SK-N-SH (cell line): ENCODE measurements around the gene OAF. TPM values are rescaled to one million over a fixed set of nuclear protein-coding genes. Genes with fewer than 3 reads are reported as not detected.

Experiments used
- CTCF ChIA-PET: fragments of 300-600, 350-600 bp; formaldehyde crosslinking; extraction: SDS; loops from one replicate; lab custom pipeline; 2021; lab: Yijun Ruan, JAX
- POLR2A ChIA-PET: fragments of 350-600 bp; sonication (Branson Sonifier 250); formaldehyde crosslinking; extraction: SDS; loops from one replicate; lab custom pipeline; 2020; ENCODE audit warnings: antibody characterized with exemption, inconsistent platforms; lab: Yijun Ruan, JAX
- DNase-seq: peaks from one replicate; pipeline ENCODE4 v3.0.0; 2012
- H2AFZ ChIP-seq: fragments of 200-600 bp; sonication (generic); 2 replicates; pipeline ENCODE4 v1.8.1; 2016; ENCODE audit warnings: antibody characterized with exemption, mild to moderate bottlenecking, low read depth
- H3F3A ChIP-seq: fragments of 200-600 bp; sonication (generic); replicated peaks from 2 replicates; pipeline ENCODE3; 2016; ENCODE audit warnings: antibody characterized with exemption, mild to moderate bottlenecking; ENCODE audit not compliant: insufficient read depth
- H3K27ac ChIP-seq, 2 experiments: fragments of 200-500 bp in 1 of 2; fragments of 200-600 bp in 1 of 2; sonication (Bioruptor generic) in 1 of 2; sonication (generic), shearing (Covaris generic) in 1 of 2; 2 replicates each; pipeline versions ENCODE4 v1.5.1 to v1.6.1; 2014 to 2016; ENCODE audit warnings: low read depth in 2 of 2, inconsistent platforms in 1 of 2, low read length in 1 of 2, mild to moderate bottlenecking in 1 of 2, mixed read lengths in 1 of 2
- H3K27me3 ChIP-seq: fragments of 200-600 bp; sonication (generic), shearing (Covaris generic); 2 replicates; pipeline ENCODE4 v1.6.1; 2016; ENCODE audit warnings: mixed run types; ENCODE audit not compliant: insufficient read depth
- H3K36me3 ChIP-seq, 2 experiments: fragments of 200-500 bp in 1 of 2; fragments of 200-600 bp in 1 of 2; sonication (Bioruptor generic) in 1 of 2; sonication (generic) in 1 of 2; replicated peaks in 1 of 2; 2 replicates each; pipeline versions ENCODE3 to v1.5.1; 2014 to 2016; ENCODE audit warnings: low read length in 1 of 2, mild to moderate bottlenecking in 1 of 2; ENCODE audit not compliant: insufficient read depth in 2 of 2, control insufficient read depth in 1 of 2
- H3K4me1 ChIP-seq, 2 experiments: fragments of 200-500 bp in 1 of 2; fragments of 200-600 bp in 1 of 2; sonication (Bioruptor generic) in 1 of 2; sonication (generic), shearing (Covaris generic) in 1 of 2; 2 replicates each; pipeline versions ENCODE4 v1.5.1 to v1.6.1; 2014 to 2016; ENCODE audit warnings: low read depth in 1 of 2, low read length in 1 of 2, mixed run types in 1 of 2; ENCODE audit not compliant: insufficient read depth in 2 of 2, control insufficient read depth in 1 of 2
- H3K4me2 ChIP-seq: fragments of 200-600 bp; sonication (generic), shearing (Covaris generic); 2 replicates; pipeline ENCODE4 v1.6.1; 2017; ENCODE audit warnings: mixed run types
- H3K4me3 ChIP-seq, 2 experiments: fragments of 200-500 bp in 1 of 2; fragments of 200-600 bp in 1 of 2; sonication (Bioruptor generic) in 1 of 2; sonication (generic), shearing (Covaris generic) in 1 of 2; 2 replicates each; pipeline versions ENCODE4 v1.5.1 to v1.8.1; 2014 to 2016; ENCODE audit warnings: low read depth in 2 of 2, inconsistent platforms in 1 of 2, low read length in 1 of 2, mild to moderate bottlenecking in 1 of 2, mixed read lengths in 1 of 2, moderate library complexity in 1 of 2
- H3K79me2 ChIP-seq: fragments of 200-600 bp; sonication (generic); 2 replicates; pipeline ENCODE4 v1.8.1; 2017; ENCODE audit warnings: mild to moderate bottlenecking; ENCODE audit not compliant: insufficient read depth
- H3K9ac ChIP-seq: fragments of 200-600 bp; sonication (generic); 2 replicates; pipeline ENCODE4 v1.6.1; 2017; ENCODE audit warnings: mixed run types
- H3K9me2 ChIP-seq: fragments of 200-600 bp; sonication (generic); 2 replicates; pipeline ENCODE4 v1.6.1; 2017; ENCODE audit warnings: mixed run types
- H3K9me3 ChIP-seq: fragments of 200-600 bp; sonication (generic); 2 replicates; pipeline ENCODE4 v1.6.1; 2017; ENCODE audit warnings: mixed run types, mild to moderate bottlenecking, moderate library complexity
- H4K20me1 ChIP-seq: fragments of 200-600 bp; sonication (generic); 2 replicates; pipeline ENCODE4 v1.6.1; 2017; ENCODE audit warnings: mild to moderate bottlenecking, mixed run types; ENCODE audit not compliant: insufficient read depth
- EP300 ChIP-seq, 2 experiments: IDR thresholded peaks; 2 replicates each; pipeline versions ENCODE4 v1.4.0 to v1.6.1; 2012; ENCODE audit warnings: borderline replicate concordance in 1 of 2, low read depth in 1 of 2, low read length in 1 of 2
- FOSL2 ChIP-seq: IDR thresholded peaks from 2 replicates; pipeline ENCODE4 v1.4.0; 2012; ENCODE audit warnings: low read depth, mild to moderate bottlenecking, moderate library complexity, borderline replicate concordance
- FOXJ3 ChIP-seq: sonication (generic); formaldehyde crosslinking; IDR thresholded peaks from 2 replicates; pipeline ENCODE4 v1.5.1; 2020; ENCODE audit warnings: mild to moderate bottlenecking, missing genetic modification reagents
- GABPA ChIP-seq: IDR thresholded peaks from 2 replicates; pipeline ENCODE4 v1.4.0; 2012; ENCODE audit warnings: low read depth, mild to moderate bottlenecking
- JUND ChIP-seq: IDR thresholded peaks from 2 replicates; pipeline ENCODE4 v1.4.0; 2012
- RXRA ChIP-seq: IDR thresholded peaks from 2 replicates; pipeline ENCODE4 v1.4.0; 2012; ENCODE audit warnings: low read depth, mild to moderate bottlenecking, borderline replicate concordance
- WGBS: methylation state at CpG from one replicate; pipeline ENCODE4 v1.1.6; 2017; ENCODE audit warnings: low lambda C conversion rate; 5-methylcytosine and 5-hydroxymethylcytosine counted together
- polyA plus RNA-seq, 3 experiments: library from polyadenylated mRNA; depleted of rRNA; stranded (reverse); fragments of >200 nt; gene quantifications; 2 replicates each; pipeline ENCODE4 v1.2.3, GENCODE V29; 2012
- TF ChIP-seq, protein P1 (sequence below): IDR thresholded peaks from 2 replicates; pipeline ENCODE4 v1.4.0; 2012; ENCODE audit warnings: low read depth, borderline replicate concordance
- TF ChIP-seq, protein P2 (sequence below): IDR thresholded peaks from 2 replicates; pipeline ENCODE4 v1.4.0; 2012; ENCODE audit warnings: low read depth, borderline replicate concordance
- TF ChIP-seq, protein P3 (sequence below): IDR thresholded peaks from 2 replicates; pipeline ENCODE4 v1.6.1; 2012; ENCODE audit warnings: mild to moderate bottlenecking, low read depth, low read length, moderate library complexity

Gene OAF
- polyA plus RNA-seq, 1 of the 3 experiments (the other 2 are of a cell fraction), result 28.0 TPM

DNA sequence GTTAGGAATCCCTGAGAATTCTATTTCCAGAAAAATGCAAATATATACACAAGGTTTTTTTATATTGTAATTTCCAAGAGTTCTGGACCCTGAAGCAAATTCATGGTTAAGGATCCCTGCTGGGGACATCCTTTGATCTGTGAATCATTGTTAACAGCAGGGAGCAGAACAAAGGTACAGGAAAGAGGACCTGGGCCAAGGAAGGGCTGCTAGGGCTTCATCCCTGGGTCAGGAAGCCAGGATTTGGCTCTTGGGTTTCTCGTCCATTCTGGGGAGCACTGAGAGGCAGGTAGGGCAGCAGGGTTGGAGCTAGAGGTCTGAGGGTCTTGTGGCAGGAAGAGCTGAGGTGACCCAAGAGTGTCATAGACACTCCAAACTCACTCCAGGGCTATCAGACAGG, 10.2 kb upstream of the OAF start (continued):
- TF ChIP-seq, protein P1, sequence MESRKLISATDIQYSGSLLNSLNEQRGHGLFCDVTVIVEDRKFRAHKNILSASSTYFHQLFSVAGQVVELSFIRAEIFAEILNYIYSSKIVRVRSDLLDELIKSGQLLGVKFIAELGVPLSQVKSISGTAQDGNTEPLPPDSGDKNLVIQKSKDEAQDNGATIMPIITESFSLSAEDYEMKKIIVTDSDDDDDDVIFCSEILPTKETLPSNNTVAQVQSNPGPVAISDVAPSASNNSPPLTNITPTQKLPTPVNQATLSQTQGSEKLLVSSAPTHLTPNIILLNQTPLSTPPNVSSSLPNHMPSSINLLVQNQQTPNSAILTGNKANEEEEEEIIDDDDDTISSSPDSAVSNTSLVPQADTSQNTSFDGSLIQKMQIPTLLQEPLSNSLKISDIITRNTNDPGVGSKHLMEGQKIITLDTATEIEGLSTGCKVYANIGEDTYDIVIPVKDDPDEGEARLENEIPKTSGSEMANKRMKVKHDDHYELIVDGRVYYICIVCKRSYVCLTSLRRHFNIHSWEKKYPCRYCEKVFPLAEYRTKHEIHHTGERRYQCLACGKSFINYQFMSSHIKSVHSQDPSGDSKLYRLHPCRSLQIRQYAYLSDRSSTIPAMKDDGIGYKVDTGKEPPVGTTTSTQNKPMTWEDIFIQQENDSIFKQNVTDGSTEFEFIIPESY, result no peak
- TF ChIP-seq, protein P2, sequence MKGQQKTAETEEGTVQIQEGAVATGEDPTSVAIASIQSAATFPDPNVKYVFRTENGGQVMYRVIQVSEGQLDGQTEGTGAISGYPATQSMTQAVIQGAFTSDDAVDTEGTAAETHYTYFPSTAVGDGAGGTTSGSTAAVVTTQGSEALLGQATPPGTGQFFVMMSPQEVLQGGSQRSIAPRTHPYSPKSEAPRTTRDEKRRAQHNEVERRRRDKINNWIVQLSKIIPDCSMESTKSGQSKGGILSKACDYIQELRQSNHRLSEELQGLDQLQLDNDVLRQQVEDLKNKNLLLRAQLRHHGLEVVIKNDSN, result no peak
- TF ChIP-seq EP300 (IDR thresholded peaks at IDR 0.05; ENCODE audit: borderline replicate concordance in 1 of 2, low read depth in 1 of 2, low read length in 1 of 2), result no peak
- TF ChIP-seq JUND, result no peak
- TF ChIP-seq, all 33 proteins: peak for 0

DNA sequence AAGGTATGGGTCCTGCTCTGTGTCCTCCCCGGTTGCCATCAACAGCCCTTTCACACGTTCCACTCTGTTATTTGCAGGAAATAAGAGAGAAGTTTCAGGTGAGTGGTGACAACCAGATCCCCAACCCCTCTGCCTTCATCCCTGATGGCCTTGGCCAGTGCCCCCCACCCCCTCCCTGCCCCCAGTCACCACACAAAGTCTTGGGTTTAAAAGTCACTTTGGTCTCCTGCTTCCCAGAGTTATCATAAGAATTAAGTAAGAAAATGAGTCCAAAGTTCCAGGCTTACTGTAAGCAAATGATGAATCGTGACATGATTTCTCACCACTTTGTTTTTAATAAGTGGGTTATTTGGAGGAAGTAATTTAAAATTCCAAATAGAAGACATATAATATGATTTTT, 9.2 kb upstream of the OAF start:
- TF ChIP-seq, protein P3, sequence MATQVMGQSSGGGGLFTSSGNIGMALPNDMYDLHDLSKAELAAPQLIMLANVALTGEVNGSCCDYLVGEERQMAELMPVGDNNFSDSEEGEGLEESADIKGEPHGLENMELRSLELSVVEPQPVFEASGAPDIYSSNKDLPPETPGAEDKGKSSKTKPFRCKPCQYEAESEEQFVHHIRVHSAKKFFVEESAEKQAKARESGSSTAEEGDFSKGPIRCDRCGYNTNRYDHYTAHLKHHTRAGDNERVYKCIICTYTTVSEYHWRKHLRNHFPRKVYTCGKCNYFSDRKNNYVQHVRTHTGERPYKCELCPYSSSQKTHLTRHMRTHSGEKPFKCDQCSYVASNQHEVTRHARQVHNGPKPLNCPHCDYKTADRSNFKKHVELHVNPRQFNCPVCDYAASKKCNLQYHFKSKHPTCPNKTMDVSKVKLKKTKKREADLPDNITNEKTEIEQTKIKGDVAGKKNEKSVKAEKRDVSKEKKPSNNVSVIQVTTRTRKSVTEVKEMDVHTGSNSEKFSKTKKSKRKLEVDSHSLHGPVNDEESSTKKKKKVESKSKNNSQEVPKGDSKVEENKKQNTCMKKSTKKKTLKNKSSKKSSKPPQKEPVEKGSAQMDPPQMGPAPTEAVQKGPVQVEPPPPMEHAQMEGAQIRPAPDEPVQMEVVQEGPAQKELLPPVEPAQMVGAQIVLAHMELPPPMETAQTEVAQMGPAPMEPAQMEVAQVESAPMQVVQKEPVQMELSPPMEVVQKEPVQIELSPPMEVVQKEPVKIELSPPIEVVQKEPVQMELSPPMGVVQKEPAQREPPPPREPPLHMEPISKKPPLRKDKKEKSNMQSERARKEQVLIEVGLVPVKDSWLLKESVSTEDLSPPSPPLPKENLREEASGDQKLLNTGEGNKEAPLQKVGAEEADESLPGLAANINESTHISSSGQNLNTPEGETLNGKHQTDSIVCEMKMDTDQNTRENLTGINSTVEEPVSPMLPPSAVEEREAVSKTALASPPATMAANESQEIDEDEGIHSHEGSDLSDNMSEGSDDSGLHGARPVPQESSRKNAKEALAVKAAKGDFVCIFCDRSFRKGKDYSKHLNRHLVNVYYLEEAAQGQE, result no peak
- no peak for TF ChIP-seq FOSL2
- no peak for TF ChIP-seq GABPA
- TF ChIP-seq RXRA, result no peak
- TF ChIP-seq FOXJ3 (CRISPR knock-in tag), result no peak
- Histone ChIP-seq H3K9me3 (no peaks in the 10 kb centered on the region), H4K20me1 (no peaks in the 10 kb centered on the region), H3K27me3 (peaks cover 7% of the 10 kb centered on the region; the same call in 1 of the 2 replicates), H2AFZ (no peak overlapping the region), H3K36me3 (no peaks in the 10 kb centered on the region), H3K4me1 (peaks cover 0 to 10% of the 10 kb centered on the region in 2 experiments; a peak in 1 of 4 replicates), H3K9ac (no peak overlapping the region), H3K4me2 (no peak overlapping the region), H3K4me3 (no peak overlapping the region), H3K79me2 (no peaks in the 10 kb centered on the region), H3K27ac (no peak overlapping the region), H3F3A (no peaks in the 10 kb centered on the region), H3K9me2 (no peaks in the 10 kb centered on the region)
- ChIA-PET CTCF (interaction anchor here (0.8 to 0.9 kb wide), 2 partner anchors 33 to 99 kb away, joined by 3 read pairs; no protein-coding TSS in a partner anchor), POLR2A (no interaction called here)
- DNase-seq, result no peak
- 73% methylated on average over 3 of the region's 3 CpGs for WGBS
